K562 (cell line): ENCODE data around the gene TNK2. TPM values are rescaled to one million over a fixed set of nuclear protein-coding genes. Genes with fewer than 3 reads are reported as not detected.

Experiments
- AFF4 ChIP-seq: sonication (generic); formaldehyde crosslinking; IDR thresholded peaks from 2 replicates; pipeline ENCODE4 v1.8.0; 2023; ENCODE audit warnings: mild to moderate bottlenecking, missing genetic modification reagents
- CAMTA2 ChIP-seq: fragments of 250-450 bp; sonication (Bioruptor Pico); conservative IDR thresholded peaks from 2 replicates; pipeline ENCODE4 v1.5.1; 2022
- FOXA3 ChIP-seq, 2 experiments: fragments of 450-650 bp in 1 of 2; sonication (generic) in 1 of 2; formaldehyde crosslinking; IDR thresholded peaks in 1 of 2; conservative IDR thresholded peaks in 1 of 2; 2 replicates each; pipeline versions ENCODE4 v1.4.0 to v1.8.0; 2020 to 2022; ENCODE audit warnings: mild to moderate bottlenecking in 2 of 2, missing genetic modification reagents in 1 of 2
- ZNF24 ChIP-seq: fragments of 450-650 bp; IDR thresholded peaks from 2 replicates; pipeline ENCODE4 v1.6.1; 2016
- polyA plus RNA-seq, 8 experiments: library from polyadenylated mRNA; depleted of rRNA in 4 of 8; stranded (reverse) in 5 of 8; unstranded in 3 of 8; fragments of >200 nt; fragmentation: Nextera tagmentation in 2 of 8; fragmentation: Illumina TruSeq in 1 of 8; extraction: Ambion mirVana in 2 of 8; extraction: Trizol in 1 of 8; gene quantifications; 2 replicates each; pipeline versions ENCODE4 v1.2.1 to v1.2.3, GENCODE V29; 2011 to 2014; ENCODE audit warnings: inconsistent platforms in 1 of 8, missing spikeins in 1 of 8
- total RNA-seq, 7 experiments: library from RNA; depleted of rRNA in 6 of 7; stranded (reverse); fragments of >200 nt in 6 of 7; fragmentation: Illumina TruSeq in 2 of 7; extraction: Trizol in 2 of 7; gene quantifications; 2 replicates each; pipeline versions ENCODE4 v1.2.1 to v1.2.3, GENCODE V29; 2011 to 2021; ENCODE audit warnings: low replicate concordance in 1 of 7
- TF ChIP-seq, protein P1 (sequence below), 2 experiments: fragments of 450-650 bp in 1 of 2; sonication (generic) in 1 of 2; formaldehyde crosslinking in 1 of 2; IDR thresholded peaks; 2 replicates each; pipeline versions ENCODE4 v1.7.1 to v1.9.0; 2016 to 2022; ENCODE audit warnings: inconsistent platforms in 1 of 2, mild to moderate bottlenecking in 1 of 2, missing genetic modification reagents in 1 of 2
- TF ChIP-seq, protein P2 (sequence below), 2 experiments: fragments of 450-650 bp; IDR thresholded peaks; 2 replicates each; pipeline ENCODE4 v1.6.1; 2016
- TF ChIP-seq, protein P3 (sequence below): fragments of 250-450 bp; sonication (Bioruptor Pico); IDR thresholded peaks from 2 replicates; pipeline ENCODE4 v1.9.0; 2021; ENCODE audit warnings: mild to moderate bottlenecking, inconsistent platforms
- TF ChIP-seq, protein P4 (sequence below): fragments of 450-650 bp; IDR thresholded peaks from 2 replicates; pipeline ENCODE4 v1.6.1; 2016; ENCODE audit warnings: low read depth, mild to moderate bottlenecking, moderate library complexity

Gene TNK2
- total and polyA plus RNA-seq, 9 of the 15 experiments (the other 6 are each of a cell fraction or from before 2014, with no cell fraction given) = 0.03 to 33.8 (median 6.5) TPM

GRCh38 chr3:195856410-195857084 is 51.8 kb downstream of the TNK2 start (continued):
- TF ChIP-seq AFF4 (CRISPR knock-in tag) (no peak), CAMTA2 (no peak), FOXA3 (CRISPR knock-in tag; conservative IDR thresholded peaks at IDR 0.05 in 1 of 2, IDR thresholded peaks at IDR 0.05 in 1 of 2) (no peak), ZNF24 (no peak; the same call in none of the 2 replicates)
- TF ChIP-seq, protein P1, sequence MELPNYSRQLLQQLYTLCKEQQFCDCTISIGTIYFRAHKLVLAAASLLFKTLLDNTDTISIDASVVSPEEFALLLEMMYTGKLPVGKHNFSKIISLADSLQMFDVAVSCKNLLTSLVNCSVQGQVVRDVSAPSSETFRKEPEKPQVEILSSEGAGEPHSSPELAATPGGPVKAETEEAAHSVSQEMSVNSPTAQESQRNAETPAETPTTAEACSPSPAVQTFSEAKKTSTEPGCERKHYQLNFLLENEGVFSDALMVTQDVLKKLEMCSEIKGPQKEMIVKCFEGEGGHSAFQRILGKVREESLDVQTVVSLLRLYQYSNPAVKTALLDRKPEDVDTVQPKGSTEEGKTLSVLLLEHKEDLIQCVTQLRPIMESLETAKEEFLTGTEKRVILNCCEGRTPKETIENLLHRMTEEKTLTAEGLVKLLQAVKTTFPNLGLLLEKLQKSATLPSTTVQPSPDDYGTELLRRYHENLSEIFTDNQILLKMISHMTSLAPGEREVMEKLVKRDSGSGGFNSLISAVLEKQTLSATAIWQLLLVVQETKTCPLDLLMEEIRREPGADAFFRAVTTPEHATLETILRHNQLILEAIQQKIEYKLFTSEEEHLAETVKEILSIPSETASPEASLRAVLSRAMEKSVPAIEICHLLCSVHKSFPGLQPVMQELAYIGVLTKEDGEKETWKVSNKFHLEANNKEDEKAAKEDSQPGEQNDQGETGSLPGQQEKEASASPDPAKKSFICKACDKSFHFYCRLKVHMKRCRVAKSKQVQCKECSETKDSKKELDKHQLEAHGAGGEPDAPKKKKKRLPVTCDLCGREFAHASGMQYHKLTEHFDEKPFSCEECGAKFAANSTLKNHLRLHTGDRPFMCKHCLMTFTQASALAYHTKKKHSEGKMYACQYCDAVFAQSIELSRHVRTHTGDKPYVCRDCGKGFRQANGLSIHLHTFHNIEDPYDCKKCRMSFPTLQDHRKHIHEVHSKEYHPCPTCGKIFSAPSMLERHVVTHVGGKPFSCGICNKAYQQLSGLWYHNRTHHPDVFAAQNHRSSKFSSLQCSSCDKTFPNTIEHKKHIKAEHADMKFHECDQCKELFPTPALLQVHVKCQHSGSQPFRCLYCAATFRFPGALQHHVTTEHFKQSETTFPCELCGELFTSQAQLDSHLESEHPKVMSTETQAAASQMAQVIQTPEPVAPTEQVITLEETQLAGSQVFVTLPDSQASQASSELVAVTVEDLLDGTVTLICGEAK (IDR thresholded peaks at IDR 0.05) = no peak
- TF ChIP-seq, protein P1 (CRISPR knock-in tag; IDR thresholded peaks at IDR 0.05) = no peak
- TF ChIP-seq, protein P2, sequence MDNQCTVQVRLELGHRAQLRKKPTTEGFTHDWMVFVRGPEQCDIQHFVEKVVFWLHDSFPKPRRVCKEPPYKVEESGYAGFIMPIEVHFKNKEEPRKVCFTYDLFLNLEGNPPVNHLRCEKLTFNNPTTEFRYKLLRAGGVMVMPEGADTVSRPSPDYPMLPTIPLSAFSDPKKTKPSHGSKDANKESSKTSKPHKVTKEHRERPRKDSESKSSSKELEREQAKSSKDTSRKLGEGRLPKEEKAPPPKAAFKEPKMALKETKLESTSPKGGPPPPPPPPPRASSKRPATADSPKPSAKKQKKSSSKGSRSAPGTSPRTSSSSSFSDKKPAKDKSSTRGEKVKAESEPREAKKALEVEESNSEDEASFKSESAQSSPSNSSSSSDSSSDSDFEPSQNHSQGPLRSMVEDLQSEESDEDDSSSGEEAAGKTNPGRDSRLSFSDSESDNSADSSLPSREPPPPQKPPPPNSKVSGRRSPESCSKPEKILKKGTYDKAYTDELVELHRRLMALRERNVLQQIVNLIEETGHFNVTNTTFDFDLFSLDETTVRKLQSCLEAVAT (IDR thresholded peaks at IDR 0.05) = peak in 1 of 2 experiments; percentile 89; a peak in 2 of 4 replicates
- TF ChIP-seq, protein P3, sequence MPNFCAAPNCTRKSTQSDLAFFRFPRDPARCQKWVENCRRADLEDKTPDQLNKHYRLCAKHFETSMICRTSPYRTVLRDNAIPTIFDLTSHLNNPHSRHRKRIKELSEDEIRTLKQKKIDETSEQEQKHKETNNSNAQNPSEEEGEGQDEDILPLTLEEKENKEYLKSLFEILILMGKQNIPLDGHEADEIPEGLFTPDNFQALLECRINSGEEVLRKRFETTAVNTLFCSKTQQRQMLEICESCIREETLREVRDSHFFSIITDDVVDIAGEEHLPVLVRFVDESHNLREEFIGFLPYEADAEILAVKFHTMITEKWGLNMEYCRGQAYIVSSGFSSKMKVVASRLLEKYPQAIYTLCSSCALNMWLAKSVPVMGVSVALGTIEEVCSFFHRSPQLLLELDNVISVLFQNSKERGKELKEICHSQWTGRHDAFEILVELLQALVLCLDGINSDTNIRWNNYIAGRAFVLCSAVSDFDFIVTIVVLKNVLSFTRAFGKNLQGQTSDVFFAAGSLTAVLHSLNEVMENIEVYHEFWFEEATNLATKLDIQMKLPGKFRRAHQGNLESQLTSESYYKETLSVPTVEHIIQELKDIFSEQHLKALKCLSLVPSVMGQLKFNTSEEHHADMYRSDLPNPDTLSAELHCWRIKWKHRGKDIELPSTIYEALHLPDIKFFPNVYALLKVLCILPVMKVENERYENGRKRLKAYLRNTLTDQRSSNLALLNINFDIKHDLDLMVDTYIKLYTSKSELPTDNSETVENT (CRISPR knock-in tag) = no peak
- TF ChIP-seq, protein P4, sequence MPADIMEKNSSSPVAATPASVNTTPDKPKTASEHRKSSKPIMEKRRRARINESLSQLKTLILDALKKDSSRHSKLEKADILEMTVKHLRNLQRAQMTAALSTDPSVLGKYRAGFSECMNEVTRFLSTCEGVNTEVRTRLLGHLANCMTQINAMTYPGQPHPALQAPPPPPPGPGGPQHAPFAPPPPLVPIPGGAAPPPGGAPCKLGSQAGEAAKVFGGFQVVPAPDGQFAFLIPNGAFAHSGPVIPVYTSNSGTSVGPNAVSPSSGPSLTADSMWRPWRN = no peak
